Measurements from ENCODE around the gene TMEM62. TPM values are rescaled to one million over a fixed set of nuclear protein-coding genes. Genes with fewer than 3 reads are reported as not detected.

Gene TMEM62
- total RNA-seq, 1 donor from 2014 or later = 12.2 TPM

- no peak overlapping the region for H3K4me3 ChIP-seq
- H3K9me3 ChIP-seq (replicated peaks) = peaks cover 8% of the 10 kb centered on the region
- no peak overlapping the region for H3K27ac ChIP-seq (replicated peaks)
- H3K36me3 ChIP-seq = no peaks in the 10 kb centered on the region
- no peak for TF ChIP-seq CTCF (IDR thresholded peaks at IDR 0.05; ENCODE audit: borderline replicate concordance)
- H3K4me1 ChIP-seq = peaks cover 13% of the 10 kb centered on the region
- intact Hi-C loops (cut with micrococcal nuclease) = no loop called here
- DNase-seq = no peak
- H3K27me3 ChIP-seq (ENCODE audit: low read depth) = no peaks in the 10 kb centered on the region
Observed at GRCh38 chr15:43128980-43129335, 4.4 kb upstream of the TMEM62 start.

- no peak for DNase-seq
- Histone ChIP-seq H3K4me1 (peaks cover 28% of the 10 kb centered on the region), H3K9me3 (replicated peaks) (peaks cover 8% of the 10 kb centered on the region), H3K36me3 (peaks cover 22% of the 10 kb centered on the region), H3K27me3 (ENCODE audit: low read depth) (no peaks in the 10 kb centered on the region), H3K27ac (replicated peaks) (peak overlapping the region; percentile 93), H3K4me3 (peak overlapping the region; percentile 97)
- intact Hi-C loops (cut with micrococcal nuclease) = no loop called here
- no peak for TF ChIP-seq CTCF (IDR thresholded peaks at IDR 0.05; ENCODE audit: borderline replicate concordance)
Observed at GRCh38 chr15:43132830-43133429, 456 bp upstream of the TMEM62 start.

GRCh38 chr15:43134157-43134635, 810 bp downstream of the TMEM62 start:
- no peaks in the 10 kb centered on the region for H3K27me3 ChIP-seq (ENCODE audit: low read depth)
- peaks cover 35% of the 10 kb centered on the region for H3K36me3 ChIP-seq
- intact Hi-C loops (cut with micrococcal nuclease) = no loop called here
- H3K4me1 ChIP-seq = peaks cover 28% of the 10 kb centered on the region
- H3K9me3 ChIP-seq (replicated peaks) = no peaks in the 10 kb centered on the region
- peak overlapping the region; percentile 97 for H3K4me3 ChIP-seq
- peak overlapping the region; percentile 93 for H3K27ac ChIP-seq (replicated peaks)
- no peak for TF ChIP-seq CTCF (IDR thresholded peaks at IDR 0.05; ENCODE audit: borderline replicate concordance)
- no peak for DNase-seq

- H3K4me3 ChIP-seq = no peak overlapping the region
- no peak overlapping the region for H3K27ac ChIP-seq (replicated peaks)
- H3K4me1 ChIP-seq = peaks cover 28% of the 10 kb centered on the region
- H3K36me3 ChIP-seq = peaks cover 46% of the 10 kb centered on the region
- no peak for TF ChIP-seq CTCF (IDR thresholded peaks at IDR 0.05; ENCODE audit: borderline replicate concordance)
- no peaks in the 10 kb centered on the region for H3K27me3 ChIP-seq (ENCODE audit: low read depth)
- DNase-seq = no peak
- H3K9me3 ChIP-seq (replicated peaks) = no peaks in the 10 kb centered on the region
- intact Hi-C loops (cut with micrococcal nuclease) = no loop called here
Observed at GRCh38 chr15:43135351-43135750, 2.0 kb downstream of the TMEM62 start.

GRCh38 chr15:43143203-43143941, 10.0 kb downstream of the TMEM62 start:
- H3K4me1 ChIP-seq = no peaks in the 10 kb centered on the region
- H3K4me3 ChIP-seq = no peak overlapping the region
- TF ChIP-seq CTCF (IDR thresholded peaks at IDR 0.05; ENCODE audit: borderline replicate concordance) = no peak
- H3K36me3 ChIP-seq = peaks cover 74% of the 10 kb centered on the region
- intact Hi-C loops (cut with micrococcal nuclease) = no loop called here
- no peaks in the 10 kb centered on the region for H3K9me3 ChIP-seq (replicated peaks)
- no peaks in the 10 kb centered on the region for H3K27me3 ChIP-seq (ENCODE audit: low read depth)
- no peak overlapping the region for H3K27ac ChIP-seq (replicated peaks)
- no peak for DNase-seq

Data from left ventricle myocardium inferior (tissue), 1 donor.